CD4-positive, alpha-beta T cell treated with Interleukin-6 at 100 ng/mL for 8 hours (primary cell): Measurements from ENCODE around the gene SLC38A1.
"Not testable (repeated sequence)": the region's sequence is repeated elsewhere in the genome, so short reads cannot be mapped to it uniquely, and the experiment has no call there.

ENCODE experiments used
- DNase-seq: peaks from one replicate; pipeline ENCODE4 v3.0.0-alpha.2; 2020; ENCODE audit warnings: mixed read lengths, low spot score

Gene SLC38A1

GRCh38 chr12:46206471-46206870 is 62.4 kb downstream of the SLC38A1 start:
- no peak for DNase-seq

- no peak for DNase-seq
Measured at GRCh38 chr12:46205294-46205693, 63.5 kb downstream of the SLC38A1 start.

GRCh38 chr12:46201284-46201789 is 67.5 kb downstream of the SLC38A1 start:
- DNase-seq: no peak

- DNase-seq: no peak
Measured at GRCh38 chr12:46200551-46200950, 68.3 kb downstream of the SLC38A1 start.

- DNase-seq: no peak
Measured at GRCh38 chr12:46198913-46199312, 69.9 kb downstream of the SLC38A1 start.

- DNase-seq: no peak
Measured at GRCh38 chr12:46197883-46198282, 71.0 kb downstream of the SLC38A1 start.

GRCh38 chr12:46190533-46190932 is 78.3 kb downstream of the SLC38A1 start:
- DNase-seq: not testable (repeated sequence)

GRCh38 chr12:46188170-46188569 is 80.7 kb downstream of the SLC38A1 start:
- no peak for DNase-seq

GRCh38 chr12:46187023-46187422 is 81.8 kb downstream of the SLC38A1 start:
- no peak for DNase-seq

GRCh38 chr12:46186088-46186487 is 82.8 kb downstream of the SLC38A1 start:
- no peak for DNase-seq

- DNase-seq: no peak
Measured at GRCh38 chr12:46185686-46186085, 83.2 kb downstream of the SLC38A1 start.

GRCh38 chr12:46184798-46185595 is 83.8 kb downstream of the SLC38A1 start:
- no peak for DNase-seq

- DNase-seq: no peak
Measured at GRCh38 chr12:46183112-46183511, 85.7 kb downstream of the SLC38A1 start.

- no peak for DNase-seq
Measured at GRCh38 chr12:46181465-46181864, 87.4 kb downstream of the SLC38A1 start.

GRCh38 chr12:46179693-46180452 is 89.0 kb downstream of the SLC38A1 start:
- DNase-seq: no peak

GRCh38 chr12:46177837-46178608 is 90.8 kb downstream of the SLC38A1 start:
- DNase-seq: peak; percentile 41

- no peak for DNase-seq
Measured at GRCh38 chr12:46177025-46177424, 91.8 kb downstream of the SLC38A1 start.

- no peak for DNase-seq
Measured at GRCh38 chr12:46174919-46175318, 93.9 kb downstream of the SLC38A1 start.

- DNase-seq: no peak
Measured at GRCh38 chr12:46174061-46174662, 94.7 kb downstream of the SLC38A1 start.

GRCh38 chr12:46168426-46168825 is 100.4 kb downstream of the SLC38A1 start:
- no peak for DNase-seq

- no peak for DNase-seq
Measured at GRCh38 chr12:46167412-46167811, 101.4 kb downstream of the SLC38A1 start.

GRCh38 chr12:46165191-46165590 is 103.7 kb downstream of the SLC38A1 start:
- DNase-seq: no peak
